GM12873 (cell line): Measurements from ENCODE around the gene PREP.

ENCODE experiments used
- CTCF ChIP-seq: IDR thresholded peaks from 2 replicates; pipeline ENCODE4 v1.5.1; 2012; ENCODE audit warnings: low read depth, mild to moderate bottlenecking, moderate library complexity, low read length, control low read depth; ENCODE audit not compliant: insufficient read depth; ENCODE audit errors: missing control alignments

Gene PREP

GRCh38 chr6:105402939-105403935 is at the start of gene PREP:
Gene PREP (minus strand): TSS chr6:105403082. CDS start chr6:105402891, 191 bp downstream.
- TF ChIP-seq CTCF: peak; percentile 85

- TF ChIP-seq CTCF: no peak
Measured at GRCh38 chr6:105452376-105452775, 49.5 kb upstream of the PREP start.

- no peak for TF ChIP-seq CTCF
Measured at GRCh38 chr6:105449756-105450390, 47.0 kb upstream of the PREP start.

GRCh38 chr6:105445481-105445880 is 42.6 kb upstream of the PREP start:
- no peak for TF ChIP-seq CTCF

GRCh38 chr6:105443941-105444340 is 41.1 kb upstream of the PREP start:
- TF ChIP-seq CTCF: no peak

- no peak for TF ChIP-seq CTCF
Measured at GRCh38 chr6:105442369-105442768, 39.5 kb upstream of the PREP start.

- TF ChIP-seq CTCF: no peak
Measured at GRCh38 chr6:105437236-105437635, 34.4 kb upstream of the PREP start.
